NOMO-1 treated with DMSO at 0.1 percent for 48 hours (cell line): Measurements from ENCODE around the gene WNT3.
"Not testable (repeated sequence)": the region's sequence is repeated elsewhere in the genome, so short reads cannot be mapped to it uniquely, and the experiment has no call there.

Source experiments
- DNase-seq: peaks from one replicate; lab custom pipeline; 2025; ENCODE audit not compliant: unreplicated experiment; lab: John Stamatoyannopoulos, UW

The WNT3 gene

DNA sequence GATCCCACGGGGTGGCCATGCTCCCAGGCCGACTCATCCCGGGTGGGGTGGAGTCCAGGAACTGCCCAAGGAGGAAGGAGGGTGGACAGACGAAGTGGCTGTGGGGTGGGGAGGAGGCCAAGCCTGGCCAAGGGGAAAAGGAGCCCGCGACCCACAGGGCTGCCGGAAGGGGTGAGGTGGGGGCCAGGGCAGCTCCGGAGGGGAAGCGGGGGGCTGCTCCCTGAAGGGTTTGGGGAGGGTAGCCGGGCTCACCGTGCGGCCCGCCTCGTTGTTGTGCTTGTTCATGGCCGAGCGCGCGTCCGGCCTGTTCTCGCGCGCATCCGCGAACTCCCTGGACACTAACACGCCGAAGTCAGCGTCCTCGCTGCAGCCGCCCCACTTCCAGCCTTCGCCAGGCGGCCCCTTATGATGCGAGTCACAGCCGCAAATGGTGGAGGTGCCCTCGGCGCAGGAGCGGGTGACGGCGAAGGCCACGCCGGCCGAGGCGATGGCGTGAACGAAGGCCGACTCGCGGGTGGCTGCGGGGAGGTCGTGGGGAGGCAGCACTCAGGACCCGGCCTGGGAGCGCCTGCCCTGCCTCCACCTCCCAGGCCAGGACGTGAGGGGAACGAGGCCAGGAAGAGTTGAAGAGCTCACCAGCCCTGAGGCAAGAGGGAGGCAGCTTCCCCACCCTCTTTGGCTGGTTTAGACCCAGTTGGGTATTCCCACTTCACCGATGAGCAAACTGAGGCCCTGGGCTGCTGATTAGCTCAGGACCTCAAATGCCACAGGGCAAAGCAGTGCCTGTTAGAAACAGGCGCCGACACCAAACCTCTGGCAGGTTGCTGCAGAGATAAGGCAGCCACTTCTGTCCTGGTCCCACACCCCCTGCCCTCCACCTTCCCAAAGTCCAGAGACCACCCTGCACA, 48.7 kb downstream of the WNT3 start:
- no peak for DNase-seq

DNA sequence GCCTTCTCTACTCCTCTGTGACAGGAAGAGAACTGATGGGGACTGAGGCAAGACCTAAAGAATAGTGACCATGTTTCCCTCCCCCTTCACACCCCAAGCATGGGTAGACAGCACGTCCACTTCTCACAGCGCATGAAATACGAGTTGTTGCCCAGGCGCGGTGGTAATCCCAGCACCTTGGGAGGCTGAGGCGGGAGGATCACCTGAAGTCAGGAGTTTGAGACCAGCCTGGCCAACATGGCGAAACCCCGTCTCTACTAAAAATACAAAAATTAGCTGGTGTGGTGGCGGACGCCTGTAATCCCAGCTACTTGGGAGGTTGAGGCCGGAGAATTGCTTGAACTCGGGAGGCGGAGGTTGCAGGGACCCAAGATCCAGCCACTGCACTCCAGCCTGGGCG, 49.6 kb downstream of the WNT3 start:
- DNase-seq, result not testable (repeated sequence)

DNA sequence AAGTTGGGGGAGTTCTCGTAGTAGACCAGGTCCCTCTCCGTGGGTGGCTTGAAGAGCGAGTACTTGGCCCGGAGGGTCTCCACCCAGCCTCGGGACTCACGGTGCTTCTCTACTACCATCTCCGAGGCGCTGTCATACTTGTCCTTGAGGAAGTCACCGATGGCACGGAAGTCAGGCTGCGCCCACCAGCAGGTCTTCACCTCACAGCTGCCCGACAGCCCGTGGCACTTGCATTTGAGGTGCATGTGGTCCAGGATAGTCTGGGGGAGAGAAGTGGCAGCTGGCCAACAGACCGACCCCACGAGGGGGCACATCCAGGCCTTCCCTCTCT, 50.0 kb downstream of the WNT3 start:
- no peak for DNase-seq

GRCh38 chr17:46766493-46767491, 51.7 kb downstream of the WNT3 start:
- no peak for DNase-seq

DNA sequence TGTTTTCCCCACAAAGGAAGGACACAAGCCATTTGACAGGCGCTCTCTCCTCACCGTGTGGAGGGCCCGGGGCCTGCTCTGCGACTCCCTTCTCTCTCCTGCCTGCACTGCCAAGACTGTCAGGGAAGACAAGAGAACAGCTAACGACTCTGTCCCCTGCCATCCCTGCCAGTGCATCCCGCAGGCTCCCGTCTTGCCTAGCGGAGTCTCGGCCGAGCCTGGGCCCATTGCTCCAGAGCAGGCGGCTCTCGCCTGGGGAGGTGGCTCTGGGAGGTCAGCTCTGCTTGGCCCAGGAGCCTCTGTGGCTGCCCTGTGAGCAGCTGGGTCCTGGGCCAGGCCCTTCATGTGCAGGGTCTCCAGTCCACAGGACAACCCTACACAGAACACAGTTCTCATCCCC, 53.0 kb downstream of the WNT3 start:
- no peak for DNase-seq

GRCh38 chr17:46764709-46765401, 53.6 kb downstream of the WNT3 start:
- no peak for DNase-seq

- DNase-seq, result no peak
Measured at GRCh38 chr17:46764000-46764708, 54.3 kb downstream of the WNT3 start.

- no peak for DNase-seq
Measured at GRCh38 chr17:46763416-46763815, 55.1 kb downstream of the WNT3 start.

DNA sequence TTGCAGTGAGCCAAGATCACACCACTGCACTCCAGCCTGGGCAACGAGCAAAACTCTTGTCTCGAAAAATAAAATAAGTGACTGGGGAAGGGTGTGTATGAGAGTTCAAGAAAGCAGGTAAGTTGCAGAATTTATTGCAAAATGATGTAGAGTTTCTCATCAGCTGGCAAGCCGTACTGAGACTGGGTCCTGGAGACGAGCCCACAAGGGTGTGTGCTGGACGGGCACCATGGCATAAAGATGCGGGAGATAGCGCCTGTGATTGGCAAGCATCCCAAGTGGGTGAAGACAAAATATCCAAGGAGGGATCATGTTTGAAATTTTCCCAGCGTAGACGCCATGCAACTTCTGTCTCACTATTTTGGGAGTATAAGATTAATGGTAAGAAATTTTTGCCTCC, 59.4 kb downstream of the WNT3 start:
- no peak for DNase-seq

DNA sequence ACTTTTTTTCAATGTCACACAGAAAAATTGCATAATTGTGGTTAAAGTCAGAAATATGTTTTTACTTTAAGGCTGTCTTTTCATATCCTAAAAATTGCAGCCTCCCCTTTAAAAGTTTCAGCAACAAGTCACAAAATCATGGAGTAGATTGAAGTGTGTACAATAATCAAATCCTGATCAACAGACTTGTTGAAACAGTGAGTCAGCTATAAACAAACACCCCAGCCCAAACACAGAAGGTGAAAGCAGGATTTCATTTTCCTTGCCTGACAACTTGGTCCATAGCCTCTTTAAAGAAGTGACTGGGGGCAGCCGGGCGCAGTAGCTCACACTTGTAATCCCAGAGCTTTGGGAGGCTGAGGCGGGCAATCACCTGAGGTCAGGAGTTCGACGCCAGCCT, 59.9 kb downstream of the WNT3 start:
- DNase-seq, result no peak

DNA sequence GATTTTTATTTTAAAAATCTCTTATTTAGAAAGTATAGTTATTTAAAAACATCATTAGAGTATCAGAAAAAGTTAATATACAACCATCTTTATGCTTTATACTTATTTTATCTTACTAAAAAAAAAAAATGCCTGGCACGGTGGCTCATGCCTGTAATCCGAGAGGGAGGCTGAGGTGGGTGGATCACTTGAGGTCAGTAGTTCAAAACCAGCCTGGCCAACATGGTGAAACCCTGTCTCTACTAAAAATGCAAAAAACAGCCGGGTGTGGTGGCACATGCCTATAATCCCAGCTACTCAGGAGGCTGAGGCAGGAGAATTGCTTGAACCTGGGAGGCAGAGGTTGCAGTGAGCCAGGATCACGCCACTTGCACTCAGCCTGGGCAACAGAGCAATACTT, 60.9 kb downstream of the WNT3 start:
- DNase-seq, result not testable (repeated sequence)

- no peak for DNase-seq
Measured at GRCh38 chr17:46756861-46757260, 61.6 kb downstream of the WNT3 start.

GRCh38 chr17:46756081-46756735, 62.3 kb downstream of the WNT3 start:
- peak; percentile 33 for DNase-seq

- no peak for DNase-seq
Measured at GRCh38 chr17:46753776-46754175, 64.7 kb downstream of the WNT3 start.

GRCh38 chr17:46751425-46751824, 67.1 kb downstream of the WNT3 start:
- DNase-seq, result no peak

- DNase-seq, result peak; percentile 37
Measured at GRCh38 chr17:46745376-46745775, 73.1 kb downstream of the WNT3 start.

- DNase-seq, result no peak
Measured at GRCh38 chr17:46744441-46744840, 74.1 kb downstream of the WNT3 start.

DNA sequence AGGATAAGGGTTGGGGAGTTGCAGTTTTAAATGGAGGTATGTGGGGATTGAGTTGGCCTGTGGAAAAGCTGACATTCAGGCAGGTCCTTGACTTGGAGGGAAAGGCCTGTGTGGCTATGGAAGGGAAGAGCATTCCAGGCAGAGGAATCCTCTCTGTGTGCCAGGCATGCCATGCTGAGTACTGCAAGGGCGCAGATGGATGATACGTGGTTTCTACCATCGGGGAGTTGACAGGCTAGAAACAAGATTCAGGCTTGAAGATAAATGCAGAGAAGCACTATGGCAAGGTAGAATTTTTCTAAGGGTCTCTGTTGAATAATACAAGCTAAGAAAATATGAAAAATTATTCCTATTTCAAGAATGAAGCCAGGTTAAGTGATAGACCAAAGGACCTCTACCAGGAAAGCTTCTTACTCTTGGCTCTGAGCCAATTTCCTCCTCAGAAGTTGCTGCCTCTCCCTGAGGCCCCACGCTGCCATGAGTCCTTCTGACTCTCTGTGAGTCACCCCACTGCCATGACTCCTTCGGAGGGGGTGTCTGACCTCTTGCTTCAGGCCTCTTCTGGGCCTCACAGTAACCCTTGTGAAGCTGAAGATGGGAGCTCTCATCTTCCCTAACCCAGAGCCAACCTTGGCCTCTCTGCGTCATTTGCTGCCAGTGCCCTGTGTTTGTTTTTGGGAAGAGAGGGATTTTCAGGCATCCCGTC, 75.8 kb downstream of the WNT3 start:
- DNase-seq, result peak; percentile 29

DNA sequence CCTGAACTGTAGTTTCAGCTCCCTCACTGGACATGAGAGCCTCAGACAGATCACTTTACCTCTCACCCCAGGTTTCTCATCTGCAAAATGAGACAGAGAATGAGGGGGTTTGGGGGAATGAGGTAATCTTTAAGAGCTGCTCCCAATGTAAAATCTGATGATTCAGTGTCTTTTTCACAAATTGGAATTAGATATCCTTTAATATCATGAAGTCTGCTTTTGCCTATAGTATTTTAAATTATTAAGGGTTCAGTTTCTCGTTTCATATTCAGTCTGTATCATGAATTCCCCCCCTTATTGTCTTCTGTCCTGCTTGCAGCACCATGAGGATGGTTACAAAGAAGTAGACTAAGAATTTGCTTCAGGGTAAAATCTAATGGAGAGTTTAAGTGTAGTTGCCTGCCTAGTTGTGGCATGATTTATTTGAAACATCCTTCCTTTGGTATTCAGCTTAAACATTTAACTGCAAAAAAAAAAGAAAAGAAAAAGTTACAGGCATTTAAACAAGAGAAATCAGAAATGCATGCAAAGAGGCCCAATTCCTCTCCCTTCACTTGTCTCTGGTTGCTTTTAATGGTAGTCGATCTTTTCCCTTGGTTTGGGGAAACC, 77.3 kb downstream of the WNT3 start:
- no peak for DNase-seq
